ENCODE measurements around the gene APBB2. TPM values are rescaled to one million over a fixed set of nuclear protein-coding genes. Genes with fewer than 3 reads are reported as not detected.

APBB2 gene
- total RNA-seq, 1 experiment from 2014 or later, result 46.0 TPM

DNA sequence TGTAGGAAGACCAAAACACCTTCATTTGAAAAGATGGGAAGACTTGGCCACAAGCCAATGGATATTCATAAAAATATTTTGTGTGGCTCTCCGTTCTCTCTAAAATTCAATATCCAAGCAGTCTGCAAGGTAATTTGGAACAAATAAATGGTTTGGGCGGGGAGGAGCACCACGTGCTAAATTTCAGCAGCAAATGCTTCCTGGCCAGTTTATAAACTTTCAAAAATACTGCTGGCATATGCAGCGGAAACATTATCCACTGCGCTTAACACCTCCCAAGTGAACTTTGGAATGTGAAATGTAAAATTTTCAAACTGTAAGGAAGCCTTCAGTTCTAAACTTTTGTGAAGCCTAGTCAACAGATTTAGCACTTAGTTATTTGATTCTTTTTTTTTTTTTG lies 273.6 kb downstream of the APBB2 start:
- Histone ChIP-seq H3K27me3 (ENCODE audit: insufficient read depth, low read depth) (no peaks in the 10 kb centered on the region), H3K79me2 (ENCODE audit: low read depth) (no peaks in the 10 kb centered on the region), H3K9me2 (ENCODE audit: insufficient read depth) (no peaks in the 10 kb centered on the region), H3K27ac (no peak overlapping the region), H2AFZ (no peak overlapping the region), H4K20me1 (ENCODE audit: insufficient read depth) (no peaks in the 10 kb centered on the region), H3K4me3 (no peak overlapping the region), H3F3A (ENCODE audit: insufficient read depth, low read depth) (no peaks in the 10 kb centered on the region), H3K36me3 (ENCODE audit: low read depth) (no peaks in the 10 kb centered on the region), H3K9me3 (ENCODE audit: insufficient read depth, low read depth) (no peaks in the 10 kb centered on the region), H3K4me1 (replicated peaks; ENCODE audit: insufficient read depth) (no peaks in the 10 kb centered on the region), H3K4me2 (no peak overlapping the region)
- ChIA-PET CTCF (no interaction called here), POLR2A (ENCODE audit: unreplicated experiment) (interaction anchor here (0.6 kb wide), 1 partner anchor 32 kb away, joined by 3 read pairs; no protein-coding TSS in a partner anchor)
- TF ChIP-seq, protein P1, sequence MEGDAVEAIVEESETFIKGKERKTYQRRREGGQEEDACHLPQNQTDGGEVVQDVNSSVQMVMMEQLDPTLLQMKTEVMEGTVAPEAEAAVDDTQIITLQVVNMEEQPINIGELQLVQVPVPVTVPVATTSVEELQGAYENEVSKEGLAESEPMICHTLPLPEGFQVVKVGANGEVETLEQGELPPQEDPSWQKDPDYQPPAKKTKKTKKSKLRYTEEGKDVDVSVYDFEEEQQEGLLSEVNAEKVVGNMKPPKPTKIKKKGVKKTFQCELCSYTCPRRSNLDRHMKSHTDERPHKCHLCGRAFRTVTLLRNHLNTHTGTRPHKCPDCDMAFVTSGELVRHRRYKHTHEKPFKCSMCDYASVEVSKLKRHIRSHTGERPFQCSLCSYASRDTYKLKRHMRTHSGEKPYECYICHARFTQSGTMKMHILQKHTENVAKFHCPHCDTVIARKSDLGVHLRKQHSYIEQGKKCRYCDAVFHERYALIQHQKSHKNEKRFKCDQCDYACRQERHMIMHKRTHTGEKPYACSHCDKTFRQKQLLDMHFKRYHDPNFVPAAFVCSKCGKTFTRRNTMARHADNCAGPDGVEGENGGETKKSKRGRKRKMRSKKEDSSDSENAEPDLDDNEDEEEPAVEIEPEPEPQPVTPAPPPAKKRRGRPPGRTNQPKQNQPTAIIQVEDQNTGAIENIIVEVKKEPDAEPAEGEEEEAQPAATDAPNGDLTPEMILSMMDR (conservative IDR thresholded peaks at IDR 0.05), result no peak
- no peak for TF ChIP-seq EZH2 (IDR thresholded peaks at IDR 0.05; ENCODE audit: low read depth)
- BruUV-seq (replicated peaks), result no TSS peak
- intact Hi-C loops (cut with micrococcal nuclease; ENCODE audit: unreplicated experiment), result no loop called here
- no peak for DNase-seq

DNA sequence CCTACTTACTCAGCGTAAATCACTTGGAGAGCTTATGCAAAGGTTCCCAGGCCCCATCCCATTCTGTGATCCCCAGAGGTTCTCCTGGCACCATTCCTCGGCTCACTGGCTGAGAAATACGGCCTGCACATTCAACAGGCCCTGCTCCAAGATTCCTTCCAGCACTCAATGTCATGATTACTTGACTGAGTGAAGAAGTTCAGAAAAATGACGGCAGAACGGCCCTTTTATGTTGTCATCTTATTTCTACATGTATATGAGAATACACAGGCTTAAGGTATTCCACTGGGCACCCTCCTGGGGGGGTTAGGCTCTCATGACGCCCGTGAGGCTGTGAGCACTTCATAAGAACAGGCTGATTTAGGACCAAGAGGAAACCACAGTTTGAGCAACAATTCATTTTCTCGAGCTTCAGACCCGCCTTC lies 274.0 kb downstream of the APBB2 start:
- Histone ChIP-seq H3F3A (ENCODE audit: insufficient read depth, low read depth) (no peaks in the 10 kb centered on the region), H3K36me3 (ENCODE audit: low read depth) (no peaks in the 10 kb centered on the region), H3K4me1 (replicated peaks; ENCODE audit: insufficient read depth) (no peaks in the 10 kb centered on the region), H4K20me1 (ENCODE audit: insufficient read depth) (no peaks in the 10 kb centered on the region), H3K27ac (no peak overlapping the region), H3K27me3 (ENCODE audit: insufficient read depth, low read depth) (no peaks in the 10 kb centered on the region), H3K9me2 (ENCODE audit: insufficient read depth) (no peaks in the 10 kb centered on the region), H3K4me2 (no peak overlapping the region), H3K79me2 (ENCODE audit: low read depth) (no peaks in the 10 kb centered on the region), H3K4me3 (no peak overlapping the region), H3K9me3 (ENCODE audit: insufficient read depth, low read depth) (no peaks in the 10 kb centered on the region), H2AFZ (no peak overlapping the region)
- no TSS peak for BruUV-seq (replicated peaks)
- no peak for TF ChIP-seq EZH2 (IDR thresholded peaks at IDR 0.05; ENCODE audit: low read depth)
- TF ChIP-seq, protein P1 (conservative IDR thresholded peaks at IDR 0.05), result no peak
- POLR2A ChIA-PET (ENCODE audit: unreplicated experiment), result interaction anchor here (0.6 kb wide), 1 partner anchor 33 kb away, joined by 3 read pairs; no protein-coding TSS in a partner anchor
- no peak for DNase-seq
- CTCF ChIA-PET, result no interaction called here
- intact Hi-C loops (cut with micrococcal nuclease; ENCODE audit: unreplicated experiment), result no loop called here

DNA sequence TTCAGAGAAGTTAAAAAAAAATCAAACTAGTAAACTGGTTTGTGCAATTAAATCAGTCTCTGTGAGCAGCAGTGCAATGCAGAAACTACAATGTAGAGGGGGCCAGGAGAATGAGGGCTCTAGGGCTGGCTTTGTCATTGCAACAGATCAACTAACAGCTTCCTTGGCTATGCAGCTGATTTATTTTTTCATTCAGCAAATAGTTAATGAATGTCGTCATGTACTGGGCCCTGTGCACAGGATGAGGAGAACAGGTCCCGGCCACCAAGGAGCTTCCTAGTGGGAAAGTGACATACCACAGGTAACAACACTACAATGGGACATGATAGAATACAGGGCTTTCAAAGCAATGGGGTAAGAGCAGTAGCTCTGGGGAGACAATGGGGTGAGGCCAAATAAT lies 274.5 kb downstream of the APBB2 start:
- no peaks in the 10 kb centered on the region for H3F3A ChIP-seq (ENCODE audit: insufficient read depth, low read depth)
- H3K4me2 ChIP-seq, result no peak overlapping the region
- no peaks in the 10 kb centered on the region for H3K9me3 ChIP-seq (ENCODE audit: insufficient read depth, low read depth)
- no peaks in the 10 kb centered on the region for H3K9me2 ChIP-seq (ENCODE audit: insufficient read depth)
- no TSS peak for BruUV-seq (replicated peaks)
- H2AFZ ChIP-seq, result no peak overlapping the region
- CTCF ChIA-PET, result no interaction called here
- no peaks in the 10 kb centered on the region for H3K4me1 ChIP-seq (replicated peaks; ENCODE audit: insufficient read depth)
- H3K4me3 ChIP-seq, result no peak overlapping the region
- H3K79me2 ChIP-seq (ENCODE audit: low read depth), result no peaks in the 10 kb centered on the region
- intact Hi-C loops (cut with micrococcal nuclease; ENCODE audit: unreplicated experiment), result no loop called here
- H4K20me1 ChIP-seq (ENCODE audit: insufficient read depth), result no peaks in the 10 kb centered on the region
- H3K27ac ChIP-seq, result no peak overlapping the region
- H3K36me3 ChIP-seq (ENCODE audit: low read depth), result no peaks in the 10 kb centered on the region
- POLR2A ChIA-PET (ENCODE audit: unreplicated experiment), result no interaction called here
- no peaks in the 10 kb centered on the region for H3K27me3 ChIP-seq (ENCODE audit: insufficient read depth, low read depth)
- no peak for DNase-seq
- TF ChIP-seq, protein P1 (conservative IDR thresholded peaks at IDR 0.05), result no peak
